SU-DHL-6 (cell line): ENCODE data around the gene TMEM127.

Experiments used
- H2AFZ ChIP-seq: fragments of 200-600 bp; sonication (generic); 2 replicates; pipeline ENCODE4 v1.6.1; 2014; ENCODE audit warnings: low read depth, mild to moderate bottlenecking, moderate library complexity, mixed read lengths, antibody characterized with exemption, low read length; ENCODE audit not compliant: severe bottlenecking
- H3F3A ChIP-seq: fragments of 200-600 bp; shearing (Covaris generic); 2 replicates; pipeline ENCODE4 v1.6.0; 2016; ENCODE audit warnings: antibody characterized with exemption, mild to moderate bottlenecking; ENCODE audit not compliant: insufficient read depth
- H3K27ac ChIP-seq: fragments of 200-600 bp; sonication (generic); 2 replicates; pipeline ENCODE4 v1.5.1; 2016; ENCODE audit warnings: low read depth, mild to moderate bottlenecking, low read length, moderate library complexity, mixed read lengths
- H3K27me3 ChIP-seq: fragments of 200-600 bp; sonication (generic), shearing (Covaris generic); 2 replicates; pipeline ENCODE4 v1.6.0; 2014; ENCODE audit warnings: mild to moderate bottlenecking, low read length
- H3K36me3 ChIP-seq: fragments of 200-600 bp; sonication (generic); 2 replicates; pipeline ENCODE4 v1.6.1; 2014; ENCODE audit warnings: mild to moderate bottlenecking, low read length, mixed read lengths
- H3K4me2 ChIP-seq: fragments of 300-600, 200-600 bp; shearing (Covaris generic), sonication (generic); 2 replicates; pipeline ENCODE4 v1.6.0; 2014; ENCODE audit warnings: low read length, low read depth, mild to moderate bottlenecking; ENCODE audit not compliant: poor library complexity, severe bottlenecking
- H3K4me3 ChIP-seq: fragments of 200-600 bp; sonication (generic); 2 replicates; pipeline ENCODE4 v1.5.1; 2014; ENCODE audit warnings: antibody characterized with exemption, low read length, mild to moderate bottlenecking, mixed read lengths; ENCODE audit not compliant: insufficient read depth, poor library complexity, severe bottlenecking
- H3K79me2 ChIP-seq: fragments of 200-600 bp; sonication (generic); 2 replicates; pipeline ENCODE4 v1.6.1; 2014; ENCODE audit warnings: mild to moderate bottlenecking, low read length, moderate library complexity; ENCODE audit not compliant: insufficient read depth
- H3K9ac ChIP-seq: fragments of 200-600 bp; sonication (generic); 2 replicates; pipeline ENCODE4 v1.7.0; 2014; ENCODE audit warnings: mild to moderate bottlenecking, low read length
- H3K9me2 ChIP-seq: fragments of 200-600 bp; sonication (generic); replicated peaks from 2 replicates; pipeline ENCODE4 v1.6.1; 2014; ENCODE audit warnings: low read length; ENCODE audit not compliant: insufficient read depth
- H3K9me3 ChIP-seq: fragments of 200-600 bp; sonication (generic); 2 replicates; pipeline ENCODE4 v1.6.1; 2014; ENCODE audit warnings: low read length, mixed read lengths; ENCODE audit not compliant: insufficient read depth
- H4K20me1 ChIP-seq: fragments of 200-600 bp; sonication (generic); 2 replicates; pipeline ENCODE4 v1.6.1; 2014; ENCODE audit warnings: low read depth, mild to moderate bottlenecking, antibody characterized with exemption, low read length, moderate library complexity, mixed read lengths
- EZH2phosphoT487 ChIP-seq: fragments of 200-600 bp; sonication (generic), shearing (Covaris generic); conservative IDR thresholded peaks from 2 replicates; pipeline ENCODE4 v1.6.1; 2018; ENCODE audit warnings: mild to moderate bottlenecking, antibody characterized with exemption, low read length, moderate library complexity, mixed read lengths
- TF ChIP-seq, protein P1 (sequence below): fragments of 200-600 bp; sonication (generic); IDR thresholded peaks from one replicate; pipeline ENCODE4 v1.5.1; 2017; ENCODE audit warnings: antibody characterized with exemption, mild to moderate bottlenecking, low read length, moderate library complexity; ENCODE audit not compliant: insufficient read depth, poor library complexity, severe bottlenecking

The TMEM127 gene

DNA sequence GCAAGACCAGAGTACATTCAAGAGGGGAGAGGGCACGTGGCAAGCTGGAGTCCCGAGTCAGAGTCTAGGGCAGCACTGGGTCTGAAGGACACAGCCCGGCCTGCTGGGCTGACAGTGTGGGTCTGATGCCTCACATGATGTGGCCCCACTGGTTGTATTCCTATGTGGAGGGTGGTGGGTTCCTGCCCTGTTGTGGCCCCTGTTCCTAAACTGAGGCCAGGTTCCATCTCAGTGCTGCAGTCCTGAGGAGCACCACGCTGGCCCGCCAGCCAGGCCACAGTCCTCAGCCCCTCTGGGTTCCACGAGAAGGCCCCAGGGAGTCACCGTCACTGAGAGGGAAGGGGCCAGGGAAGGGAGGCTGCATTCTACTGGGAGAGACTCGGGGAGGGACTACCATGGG is 13.3 kb downstream of the TMEM127 start:
- H3K36me3 ChIP-seq: 0 out of 2 replicates have a peak, but pooled peaks cover 2% of the 10 kb centered on the region
- no peak overlapping the region for H3K4me2 ChIP-seq
- no peaks in the 10 kb centered on the region for H3F3A ChIP-seq
- no peaks in the 10 kb centered on the region for H3K9me2 ChIP-seq
- H3K79me2 ChIP-seq: peaks cover 7% of the 10 kb centered on the region; the same call in 1 of the 2 replicates
- no peak overlapping the region for H3K9ac ChIP-seq
- no peaks in the 10 kb centered on the region for H4K20me1 ChIP-seq
- H3K4me3 ChIP-seq: no peak overlapping the region
- TF ChIP-seq, protein P1, sequence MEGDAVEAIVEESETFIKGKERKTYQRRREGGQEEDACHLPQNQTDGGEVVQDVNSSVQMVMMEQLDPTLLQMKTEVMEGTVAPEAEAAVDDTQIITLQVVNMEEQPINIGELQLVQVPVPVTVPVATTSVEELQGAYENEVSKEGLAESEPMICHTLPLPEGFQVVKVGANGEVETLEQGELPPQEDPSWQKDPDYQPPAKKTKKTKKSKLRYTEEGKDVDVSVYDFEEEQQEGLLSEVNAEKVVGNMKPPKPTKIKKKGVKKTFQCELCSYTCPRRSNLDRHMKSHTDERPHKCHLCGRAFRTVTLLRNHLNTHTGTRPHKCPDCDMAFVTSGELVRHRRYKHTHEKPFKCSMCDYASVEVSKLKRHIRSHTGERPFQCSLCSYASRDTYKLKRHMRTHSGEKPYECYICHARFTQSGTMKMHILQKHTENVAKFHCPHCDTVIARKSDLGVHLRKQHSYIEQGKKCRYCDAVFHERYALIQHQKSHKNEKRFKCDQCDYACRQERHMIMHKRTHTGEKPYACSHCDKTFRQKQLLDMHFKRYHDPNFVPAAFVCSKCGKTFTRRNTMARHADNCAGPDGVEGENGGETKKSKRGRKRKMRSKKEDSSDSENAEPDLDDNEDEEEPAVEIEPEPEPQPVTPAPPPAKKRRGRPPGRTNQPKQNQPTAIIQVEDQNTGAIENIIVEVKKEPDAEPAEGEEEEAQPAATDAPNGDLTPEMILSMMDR: no peak
- TF ChIP-seq EZH2phosphoT487: no peak
- no peak overlapping the region for H3K27ac ChIP-seq
- no peaks in the 10 kb centered on the region for H3K27me3 ChIP-seq
- H2AFZ ChIP-seq: no peak overlapping the region
- H3K9me3 ChIP-seq: no peaks in the 10 kb centered on the region

DNA sequence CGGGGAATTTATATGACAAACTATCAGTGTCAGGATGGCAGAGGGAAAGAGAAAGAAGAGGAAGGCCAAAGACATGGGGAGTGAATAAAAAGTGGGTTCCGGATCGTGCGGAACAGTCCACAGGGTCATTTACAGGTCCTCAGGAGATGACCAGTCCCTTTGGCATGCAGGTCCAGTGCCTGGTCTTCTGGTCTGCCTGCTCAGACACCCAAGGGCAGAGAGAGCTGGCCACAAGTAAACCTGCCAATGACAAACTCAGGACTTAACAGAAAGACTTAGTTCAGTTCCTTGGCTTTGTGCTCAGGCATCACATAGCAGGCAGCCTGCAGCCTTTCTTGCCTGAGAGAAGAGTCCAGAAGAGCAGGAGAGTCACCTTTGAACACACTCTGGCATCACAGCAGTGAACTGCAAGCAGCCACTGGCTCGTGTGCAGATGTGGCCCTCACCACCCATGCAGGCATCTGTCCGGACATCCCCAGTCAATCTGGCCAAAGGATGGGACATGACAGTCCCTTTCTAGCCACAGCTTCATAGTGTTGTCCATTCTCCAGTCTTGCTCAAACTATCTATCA is 14.0 kb downstream of the TMEM127 start:
- Histone ChIP-seq H3K9ac (no peak overlapping the region), H2AFZ (no peak overlapping the region), H3K36me3 (0 out of 2 replicates have a peak, but pooled peaks cover 2% of the 10 kb centered on the region), H3K4me2 (no peak overlapping the region), H3F3A (no peaks in the 10 kb centered on the region), H4K20me1 (no peaks in the 10 kb centered on the region), H3K27me3 (no peaks in the 10 kb centered on the region), H3K9me3 (no peaks in the 10 kb centered on the region), H3K4me3 (no peak overlapping the region), H3K27ac (no peak overlapping the region), H3K9me2 (no peaks in the 10 kb centered on the region), H3K79me2 (peaks cover 2% of the 10 kb centered on the region; the same call in 1 of the 2 replicates)
- TF ChIP-seq EZH2phosphoT487: no peak
- TF ChIP-seq, protein P1: no peak

DNA sequence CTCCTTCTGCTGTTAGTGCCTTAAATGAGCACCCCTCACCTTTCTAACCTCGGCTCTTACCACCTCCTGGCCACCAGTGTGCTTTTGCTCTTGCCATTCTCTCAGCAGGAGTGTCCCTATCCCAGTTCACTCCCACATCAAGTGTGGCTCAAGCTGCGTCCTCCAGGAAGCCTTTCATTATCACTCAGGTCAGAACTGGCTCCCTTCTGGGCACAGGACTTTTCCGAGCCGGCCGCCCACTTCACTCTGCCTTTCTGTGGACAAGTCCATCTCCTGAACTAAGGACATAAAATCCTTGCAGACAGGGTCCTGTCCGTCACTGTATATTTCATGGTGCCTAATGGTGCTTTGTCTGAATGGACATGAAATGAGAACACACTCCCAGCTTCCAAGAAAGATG is 15.6 kb downstream of the TMEM127 start:
- no peak overlapping the region for H2AFZ ChIP-seq
- no peaks in the 10 kb centered on the region for H3K27me3 ChIP-seq
- H3F3A ChIP-seq: no peaks in the 10 kb centered on the region
- H3K9ac ChIP-seq: no peak overlapping the region
- H3K36me3 ChIP-seq: 0 out of 2 replicates have a peak, but pooled peaks cover 2% of the 10 kb centered on the region
- no peaks in the 10 kb centered on the region for H3K79me2 ChIP-seq
- no peaks in the 10 kb centered on the region for H3K9me2 ChIP-seq
- TF ChIP-seq EZH2phosphoT487: no peak
- TF ChIP-seq, protein P1: no peak
- H3K27ac ChIP-seq: no peak overlapping the region
- H4K20me1 ChIP-seq: no peaks in the 10 kb centered on the region
- no peak overlapping the region for H3K4me2 ChIP-seq
- no peak overlapping the region for H3K4me3 ChIP-seq
- H3K9me3 ChIP-seq: no peaks in the 10 kb centered on the region
